Body of pancreas (tissue), 4 donors: ENCODE measurements around the gene FHAD1. TPM values are rescaled to one million over a fixed set of nuclear protein-coding genes. Genes with fewer than 3 reads are reported as not detected.

ENCODE experiments used
- ATAC-seq: fragments of 150-250 bp; one replicate; pipeline ENCODE4 v1.9.1; 2016
- DNase-seq, 4 donors: peaks; one replicate each; pipeline ENCODE4 v3.0.0-alpha.2; 2019
- H3K27ac ChIP-seq, 4 donors: fragments of 200-600 bp; sonication (generic); 1 replicate in 3 of 4; 2 replicates in 1 of 4; pipeline versions ENCODE4 v1.5.1 to v1.6.1; 2016 to 2019; ENCODE audit warnings: mild to moderate bottlenecking in 1 of 4, mixed read lengths in 1 of 4, moderate library complexity in 1 of 4
- H3K27me3 ChIP-seq, 2 donors: fragments of 200-600 bp; sonication (generic); one replicate each; pipeline ENCODE4 v1.6.0; 2016; ENCODE audit warnings: mild to moderate bottlenecking in 1 of 2
- H3K36me3 ChIP-seq, 2 donors: fragments of 200-600 bp; sonication (generic); replicated peaks in 1 of 2; 2 replicates each; pipeline ENCODE4 v1.5.1; 2016; ENCODE audit warnings: low read depth in 2 of 2; ENCODE audit not compliant: insufficient read depth in 1 of 2
- H3K4me1 ChIP-seq: fragments of 200-600 bp; sonication (generic); one replicate; pipeline ENCODE4 v1.6.0; 2016
- H3K4me3 ChIP-seq, 2 donors: fragments of 200-600 bp; sonication (generic); 1 replicate in 1 of 2; 2 replicates in 1 of 2; pipeline ENCODE4 v1.5.1; 2016 to 2019
- H3K9me3 ChIP-seq, 3 donors: fragments of 200-600 bp; sonication (generic); 1 replicate in 2 of 3; 2 replicates in 1 of 3; pipeline ENCODE4 v1.5.1; 2016
- CTCF ChIP-seq, 7 experiments: fragments of 450-650 bp in 4 of 7; fragments of 200-600 bp in 3 of 7; sonication (generic) in 3 of 7; IDR thresholded peaks; one replicate each; pipeline ENCODE4 v1.5.1; 2016 to 2019; ENCODE audit warnings: antibody characterized with exemption in 7 of 7
- POLR2A ChIP-seq, 3 donors: fragments of 450-650 bp; IDR thresholded peaks; one replicate each; pipeline ENCODE4 v1.6.1; 2016; ENCODE audit warnings: antibody characterized with exemption in 3 of 3, mild to moderate bottlenecking in 2 of 3
- WGBS, 2 donors: methylation state at CpG; one replicate each; pipeline ENCODE4 v1.1.5; 2017; 5-methylcytosine and 5-hydroxymethylcytosine counted together
- intact Hi-C: fragments of 100-400 bp; cut with DNase I; formaldehyde crosslinking; loops from one replicate; pipeline ENCODE4 v1.15.1; 2023
- total RNA-seq, 2 donors: library from RNA; depleted of rRNA; stranded (reverse); fragments of >200 nt; gene quantifications; one replicate each; pipeline ENCODE4 v1.1.0, GENCODE V29; 2016

Gene FHAD1
- total RNA-seq, 2 donors from 2014 or later = 2.9 to 4.9 TPM

- WGBS, 2 donors = 29% methylated on average over 13 of the region's 13 CpGs
- no peaks in the 10 kb centered on the region for H3K27me3 ChIP-seq
- no peaks in the 10 kb centered on the region for H3K9me3 ChIP-seq
- DNase-seq (peak; percentile 89 to 96 (median 95)), ATAC-seq (peak; percentile 91)
- H3K4me1 ChIP-seq = peaks cover 73% of the 10 kb centered on the region
- TF ChIP-seq CTCF (IDR thresholded peaks at IDR 0.05) (peak in 2 of 7 experiments; percentile 18 to 19), POLR2A (IDR thresholded peaks at IDR 0.05) (peak in 2 of 3 donors; percentile 71)
- no peaks in the 10 kb centered on the region for H3K36me3 ChIP-seq
- H3K4me3 ChIP-seq = no peak overlapping the region
- intact Hi-C loops = no loop called here
- H3K27ac ChIP-seq = peak overlapping the region; percentile 90 to 93 (median 92)
Observed at GRCh38 chr1:15424146-15424667, 177.2 kb downstream of the FHAD1 start.

- no peak for ATAC-seq
- Histone ChIP-seq H3K4me3 (no peak overlapping the region), H3K27me3 (no peaks in the 10 kb centered on the region), H3K4me1 (peaks cover 71% of the 10 kb centered on the region), H3K27ac (peak overlapping the region; percentile 90 to 93 (median 92)), H3K36me3 (no peaks in the 10 kb centered on the region), H3K9me3 (no peaks in the 10 kb centered on the region)
- DNase-seq = peak in 2 of 4 donors; percentile 27 to 47
- intact Hi-C loops = loop anchor here (5.0 kb wide), 1 partner anchor 103 kb away; no protein-coding TSS in a partner anchor
- TF ChIP-seq CTCF (IDR thresholded peaks at IDR 0.05) (no peak), POLR2A (IDR thresholded peaks at IDR 0.05) (no peak)
- WGBS, 2 donors = 30 to 33% methylated on average over 3 to 5 of the region's 5 CpGs
Observed at GRCh38 chr1:15424981-15425380, 178.0 kb downstream of the FHAD1 start.

- intact Hi-C loops = loop anchor here (5.0 kb wide), 1 partner anchor 103 kb away; no protein-coding TSS in a partner anchor
- 80 to 87% methylated on average over 9 to 10 of the region's 10 CpGs for WGBS, 2 donors
- ATAC-seq = no peak
- H3K27ac ChIP-seq = peak overlapping the region; percentile 90 to 93 (median 92)
- no peaks in the 10 kb centered on the region for H3K36me3 ChIP-seq
- no peak for TF ChIP-seq CTCF (IDR thresholded peaks at IDR 0.05)
- TF ChIP-seq POLR2A (IDR thresholded peaks at IDR 0.05) = no peak
- no peak for DNase-seq
- no peaks in the 10 kb centered on the region for H3K27me3 ChIP-seq
- H3K4me3 ChIP-seq = no peak overlapping the region
- no peaks in the 10 kb centered on the region for H3K9me3 ChIP-seq
- peaks cover 77% of the 10 kb centered on the region for H3K4me1 ChIP-seq
Observed at GRCh38 chr1:15425521-15425920, 178.5 kb downstream of the FHAD1 start.

GRCh38 chr1:15425958-15426357 lies 178.9 kb downstream of the FHAD1 start:
- peak overlapping the region; percentile 90 to 93 (median 92) for H3K27ac ChIP-seq
- intact Hi-C loops = loop anchor here (5.0 kb wide), 1 partner anchor 104 kb away; no protein-coding TSS in a partner anchor
- no peak for TF ChIP-seq POLR2A (IDR thresholded peaks at IDR 0.05)
- no peak for TF ChIP-seq CTCF (IDR thresholded peaks at IDR 0.05)
- H3K4me3 ChIP-seq = no peak overlapping the region
- H3K9me3 ChIP-seq = no peaks in the 10 kb centered on the region
- H3K4me1 ChIP-seq = peaks cover 77% of the 10 kb centered on the region
- no peaks in the 10 kb centered on the region for H3K36me3 ChIP-seq
- H3K27me3 ChIP-seq = no peaks in the 10 kb centered on the region
- WGBS, 2 donors = 57 to 64% methylated on average over 5 to 6 of the region's 6 CpGs
- DNase-seq (peak in 1 of 4 donors; percentile 7), ATAC-seq (no peak)
